GM19043 (cell line): ENCODE data around the gene TRPM5.
A peak's percentile ranks its signal among the peaks of the same experiment; 100 is the strongest.

Source experiments
- ATAC-seq: cut with Tn5 transposase; IDR thresholded peaks from one replicate; pipeline ENCODE4 v1.9.1; 2021; ENCODE audit warnings: low read depth; ENCODE audit not compliant: unreplicated experiment

The TRPM5 gene

DNA sequence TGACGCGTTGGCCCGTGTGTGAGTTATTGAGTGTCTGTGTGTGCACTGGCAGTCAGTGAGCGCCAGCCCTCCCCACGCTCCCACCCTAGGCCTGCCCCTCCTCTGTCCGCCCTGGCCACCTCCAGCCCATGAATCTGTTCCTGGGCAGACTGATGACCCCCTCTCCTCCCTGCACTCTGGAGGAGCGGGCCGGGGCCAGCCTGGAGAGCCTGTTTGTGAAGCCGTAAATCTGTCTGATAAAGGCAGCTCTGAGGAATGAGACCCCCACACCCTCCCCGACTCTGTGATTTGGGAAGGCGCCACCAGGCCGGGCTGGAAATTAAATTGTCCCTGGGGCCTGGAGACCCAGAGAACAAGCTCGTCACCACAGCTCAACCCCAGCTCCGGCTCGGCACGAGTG lies 35.2 kb downstream of the TRPM5 start:
- no peak for ATAC-seq

DNA sequence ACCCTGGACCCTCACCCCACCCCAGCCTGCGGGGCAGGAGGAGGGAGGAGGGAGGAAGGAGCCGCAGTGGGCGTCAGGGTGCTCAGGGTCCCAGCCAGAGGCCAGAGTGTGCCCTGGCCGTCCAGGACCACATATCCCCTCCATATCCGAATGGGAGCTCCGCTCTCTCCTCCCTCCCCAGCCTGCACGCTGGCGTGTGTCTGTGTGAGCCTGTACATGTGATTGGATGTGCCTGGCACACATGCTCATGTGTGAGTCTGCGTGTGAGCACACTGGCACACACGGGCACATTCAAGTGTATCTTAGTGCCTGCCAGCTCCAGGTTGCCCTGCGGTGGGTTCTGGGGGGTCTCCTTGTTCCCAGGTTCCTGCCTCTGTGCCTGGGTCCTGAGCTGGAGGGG lies 35.6 kb downstream of the TRPM5 start:
- no peak for ATAC-seq

DNA sequence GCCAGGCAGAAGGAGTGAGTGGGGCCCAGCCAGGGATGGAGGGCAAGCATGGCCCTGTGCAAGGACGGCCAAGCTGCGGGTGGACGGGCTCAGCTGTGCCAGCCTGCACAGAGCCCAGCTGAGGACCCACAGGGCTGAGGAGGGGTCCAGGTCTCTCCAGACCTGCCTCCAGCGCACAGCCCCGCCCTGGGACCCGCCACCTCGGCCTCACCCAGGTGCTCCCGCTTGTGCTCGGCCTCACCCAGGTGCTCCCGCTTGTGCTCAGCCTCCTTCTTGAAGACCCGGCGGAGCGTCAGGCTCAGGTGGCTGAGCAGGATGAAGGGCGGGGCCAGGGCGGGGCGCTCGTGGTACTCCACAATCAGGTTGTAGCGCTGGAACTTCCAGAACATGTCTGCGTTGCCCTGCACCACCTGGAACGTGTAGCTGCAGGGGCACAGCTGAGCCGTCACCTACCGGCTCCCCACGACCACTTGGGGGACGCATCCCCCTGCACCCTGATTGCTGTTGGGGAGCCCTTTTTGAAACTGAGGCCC lies 37.4 kb downstream of the TRPM5 start:
- ATAC-seq, result no peak

DNA sequence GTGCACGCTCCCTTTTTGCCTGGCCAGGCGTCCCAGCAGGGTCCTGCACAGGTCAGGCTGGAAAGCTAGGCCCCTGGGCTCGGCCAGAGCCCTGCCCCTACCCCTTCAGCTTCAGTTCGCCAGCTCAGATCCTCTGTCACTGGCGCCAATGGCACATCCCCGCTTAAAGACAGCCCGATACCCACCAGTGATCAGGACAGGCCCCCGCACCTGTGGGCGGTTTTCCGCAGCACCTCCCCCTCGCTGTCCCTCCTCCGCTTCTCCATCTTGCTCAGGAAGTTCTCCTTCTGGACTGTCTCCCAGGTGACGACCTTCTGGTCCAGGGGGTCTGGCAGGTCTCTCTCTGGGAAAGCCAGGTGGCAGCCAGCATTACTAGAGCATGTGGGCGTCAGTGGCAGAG lies 37.9 kb downstream of the TRPM5 start:
- no peak for ATAC-seq

DNA sequence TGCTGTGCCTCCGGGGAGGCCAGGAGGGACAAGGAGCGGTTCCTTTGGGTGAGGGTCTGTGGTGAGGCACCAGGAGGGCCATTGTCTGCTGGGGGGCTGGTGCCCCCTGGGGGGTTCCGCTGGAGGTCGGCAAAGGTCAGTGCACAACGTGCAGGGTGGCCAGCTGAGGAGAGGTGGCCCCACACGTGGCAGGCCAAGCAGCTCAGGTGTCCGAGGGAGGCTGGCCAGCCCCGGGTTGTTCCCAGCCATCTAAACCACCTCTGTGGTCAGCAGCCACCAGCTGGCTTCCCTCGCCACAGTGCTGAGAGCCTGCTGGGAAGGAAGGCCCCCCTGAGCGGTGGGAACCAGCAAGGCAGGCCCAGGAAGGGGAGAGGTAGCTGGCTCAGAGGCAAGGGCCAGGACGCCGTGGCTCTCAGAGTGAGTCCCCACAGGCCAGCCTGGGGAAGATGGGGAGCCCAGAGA lies 39.5 kb downstream of the TRPM5 start:
- no peak for ATAC-seq

DNA sequence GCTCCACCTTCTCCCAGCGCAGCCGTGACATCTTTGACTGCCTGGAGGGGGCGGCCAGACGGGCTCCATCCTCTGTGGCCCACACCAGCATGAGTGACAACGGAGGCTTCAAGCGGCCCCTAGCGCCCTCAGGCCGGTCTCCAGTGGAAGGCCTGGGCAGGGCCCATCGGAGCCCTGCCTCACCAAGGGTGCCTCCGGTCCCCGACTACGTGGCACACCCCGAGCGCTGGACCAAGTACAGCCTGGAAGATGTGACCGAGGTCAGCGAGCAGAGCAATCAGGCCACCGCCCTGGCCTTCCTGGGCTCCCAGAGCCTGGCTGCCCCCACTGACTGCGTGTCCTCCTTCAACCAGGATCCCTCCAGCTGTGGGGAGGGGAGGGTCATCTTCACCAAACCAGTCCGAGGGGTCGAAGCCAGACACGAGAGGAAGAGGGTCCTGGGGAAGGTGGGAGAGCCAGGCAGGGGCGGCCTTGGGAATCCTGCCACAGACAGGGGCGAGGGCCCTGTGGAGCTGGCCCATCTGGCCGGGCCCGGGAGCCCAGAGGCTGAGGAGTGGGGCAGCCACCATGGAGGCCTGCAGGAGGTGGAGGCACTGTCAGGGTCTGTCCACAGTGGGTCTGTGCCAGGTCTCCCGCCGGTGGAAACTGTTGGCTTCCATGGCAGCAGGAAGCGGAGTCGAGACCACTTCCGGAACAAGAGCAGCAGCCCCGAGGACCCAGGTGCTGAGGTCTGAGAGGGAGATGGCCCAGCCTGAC lies 41.2 kb downstream of the TRPM5 start:
- no peak for ATAC-seq

DNA sequence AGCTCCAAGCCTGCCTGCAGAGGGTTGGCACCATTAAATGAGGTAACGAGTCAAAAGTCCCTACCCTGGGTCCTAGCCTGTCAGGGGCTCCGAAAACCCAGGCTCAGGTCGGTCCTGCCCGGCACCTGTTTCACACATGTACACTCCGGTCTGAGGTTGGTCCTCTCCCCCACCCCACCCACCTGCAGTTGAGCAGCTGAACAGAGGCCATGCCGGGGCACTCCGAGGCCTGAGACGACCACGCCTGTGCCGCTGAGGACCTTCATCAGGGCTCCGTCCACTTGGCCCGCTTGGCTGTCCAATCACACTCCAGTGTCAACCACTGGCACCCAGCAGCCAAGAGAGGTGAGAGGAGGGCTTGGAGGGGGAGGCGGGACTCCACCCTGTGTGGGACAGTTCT lies 42.2 kb downstream of the TRPM5 start:
- no peak for ATAC-seq

DNA sequence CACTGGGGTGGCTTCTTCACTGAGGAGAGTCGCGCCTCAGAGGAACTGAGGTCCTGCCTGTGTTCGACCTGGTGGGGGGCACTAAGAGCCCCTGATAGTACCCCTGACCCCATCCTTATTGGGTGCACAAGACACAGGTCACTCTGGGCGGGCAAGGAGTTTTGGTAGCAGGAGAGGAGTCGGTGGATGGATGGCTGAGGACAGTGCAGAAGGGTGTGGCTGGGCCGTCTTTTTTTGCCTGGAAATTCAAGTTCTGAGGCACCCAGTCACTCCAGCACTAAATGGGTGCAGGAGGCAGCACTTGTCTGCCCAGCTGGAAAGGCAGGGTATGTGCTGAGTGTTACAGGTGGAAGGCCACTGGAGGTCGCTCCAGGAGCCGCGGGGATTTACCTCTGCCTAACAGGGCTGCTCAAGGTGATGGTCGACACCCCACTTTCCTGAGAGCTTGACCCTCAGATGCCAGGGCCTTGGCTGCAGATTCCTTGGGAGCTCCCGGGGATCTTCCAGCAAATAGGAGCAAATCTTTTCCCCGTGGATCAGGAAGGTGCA lies 42.8 kb downstream of the TRPM5 start:
- ATAC-seq, result no peak

DNA sequence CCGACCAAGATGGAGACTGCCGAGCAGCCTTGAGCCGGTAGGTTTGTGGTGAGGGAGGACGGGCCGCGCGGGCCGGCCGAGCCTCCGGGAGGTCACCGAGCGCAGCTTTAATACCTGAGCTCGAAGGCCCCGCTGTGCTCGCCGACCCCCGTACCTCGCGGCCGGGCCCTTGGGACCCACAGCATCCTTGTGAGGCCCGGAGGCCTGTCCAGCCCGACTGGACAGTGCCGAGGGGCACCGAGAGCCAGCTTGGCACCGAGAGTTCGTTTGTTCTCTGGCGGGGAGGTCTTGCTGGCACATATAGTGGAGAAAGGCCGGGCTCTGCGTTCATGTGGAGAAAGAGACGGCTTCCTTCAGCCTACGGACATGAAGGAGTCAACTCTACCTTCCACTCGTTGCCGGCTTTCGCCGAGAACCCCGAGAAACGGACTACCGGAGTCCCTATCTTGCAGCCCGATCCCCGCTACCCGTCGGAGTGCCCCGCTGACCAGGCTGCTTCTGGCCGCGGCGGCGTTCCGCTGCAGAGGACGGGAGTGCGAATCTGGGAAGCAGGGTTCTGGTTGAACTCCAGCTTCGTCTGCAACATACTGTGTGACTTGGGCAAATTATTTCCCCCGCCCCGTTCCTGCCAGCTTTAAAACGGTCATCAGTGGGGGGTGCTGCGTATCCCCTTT lies 43.4 kb downstream of the TRPM5 start:
- ATAC-seq, result no peak

- peak; percentile 75 for ATAC-seq
Observed at GRCh38 chr11:2400069-2400761, 44.1 kb downstream of the TRPM5 start, which contains the start of gene TSSC4. TSSC4 (plus strand) TSS chr11:2400750; CDS start chr11:2402634, 1,884 bp downstream.

DNA sequence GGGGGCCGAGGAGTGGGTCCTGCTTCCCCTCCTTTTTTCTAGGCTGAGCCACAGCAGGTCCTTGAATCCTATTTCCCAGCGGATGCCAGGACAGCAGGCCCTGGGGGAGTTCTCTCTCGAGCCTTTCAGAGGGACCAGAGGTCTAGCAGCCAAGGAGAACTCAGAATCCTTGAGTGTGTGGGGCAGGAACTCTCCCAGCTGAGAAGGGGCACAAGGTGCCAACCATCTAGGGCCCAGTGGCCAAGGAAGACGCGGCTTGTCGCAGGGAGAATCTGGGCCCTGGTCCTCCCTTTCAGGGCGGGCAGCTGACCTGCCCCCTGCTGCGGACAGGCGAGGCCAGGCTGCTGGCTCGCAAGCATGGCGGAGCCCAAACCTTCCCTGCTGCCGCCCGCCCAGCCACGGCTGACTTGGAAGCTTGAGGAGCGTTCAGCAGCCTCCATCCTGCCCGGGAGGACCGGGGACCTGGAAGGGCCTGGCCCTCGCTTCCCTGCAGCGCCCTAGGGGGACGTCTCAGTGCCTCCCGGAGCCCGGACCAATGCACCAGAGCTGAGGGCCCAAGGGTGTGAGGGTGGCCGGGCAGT lies 44.7 kb downstream of the TRPM5 start:
- no peak for ATAC-seq

DNA sequence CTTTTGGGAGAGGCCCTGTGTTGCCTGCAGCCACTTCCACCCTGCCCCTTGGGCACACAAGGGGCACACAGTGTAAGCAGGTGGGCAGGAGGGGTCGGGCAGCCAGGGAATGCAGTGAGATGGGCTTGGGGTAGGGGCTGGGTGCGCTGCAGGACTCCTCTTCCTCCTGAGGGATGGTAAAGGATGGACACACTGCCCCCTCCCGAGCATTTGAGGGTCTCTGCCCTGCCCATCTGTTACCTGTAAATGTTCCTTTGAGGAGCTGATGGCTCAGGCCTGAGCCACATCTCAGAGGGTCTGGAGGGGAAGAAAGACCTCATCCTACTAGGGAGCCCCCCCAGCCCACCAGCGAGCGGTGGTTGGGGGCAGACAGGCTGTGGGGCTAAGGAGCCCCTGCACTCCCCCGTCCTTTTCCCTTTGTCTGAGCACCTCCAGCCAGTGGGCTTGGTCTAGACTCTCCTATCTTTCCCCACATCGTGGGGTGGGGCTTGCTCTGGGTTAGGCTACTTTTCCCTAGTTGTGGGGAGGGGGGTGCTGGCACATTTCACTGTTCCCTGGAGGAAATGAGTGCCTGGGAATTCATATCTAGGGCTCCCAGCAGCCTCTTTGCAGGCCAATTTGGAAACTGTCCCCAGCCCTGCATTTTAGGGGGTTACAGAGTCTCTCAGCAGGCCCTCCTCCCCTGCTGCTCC lies 45.5 kb downstream of the TRPM5 start:
- no peak for ATAC-seq

DNA sequence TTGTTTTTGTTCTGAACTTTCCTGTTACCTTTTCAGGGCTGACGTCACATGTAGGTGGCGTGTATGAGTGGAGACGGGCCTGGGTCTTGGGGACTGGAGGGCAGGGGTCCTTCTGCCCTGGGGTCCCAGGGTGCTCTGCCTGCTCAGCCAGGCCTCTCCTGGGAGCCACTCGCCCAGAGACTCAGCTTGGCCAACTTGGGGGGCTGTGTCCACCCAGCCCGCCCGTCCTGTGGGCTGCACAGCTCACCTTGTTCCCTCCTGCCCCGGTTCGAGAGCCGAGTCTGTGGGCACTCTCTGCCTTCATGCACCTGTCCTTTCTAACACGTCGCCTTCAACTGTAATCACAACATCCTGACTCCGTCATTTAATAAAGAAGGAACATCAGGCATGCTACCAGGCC lies 47.3 kb downstream of the TRPM5 start:
- no peak for ATAC-seq

GRCh38 chr11:2396471-2396870 lies 47.8 kb downstream of the TRPM5 start:
- ATAC-seq, result no peak

DNA sequence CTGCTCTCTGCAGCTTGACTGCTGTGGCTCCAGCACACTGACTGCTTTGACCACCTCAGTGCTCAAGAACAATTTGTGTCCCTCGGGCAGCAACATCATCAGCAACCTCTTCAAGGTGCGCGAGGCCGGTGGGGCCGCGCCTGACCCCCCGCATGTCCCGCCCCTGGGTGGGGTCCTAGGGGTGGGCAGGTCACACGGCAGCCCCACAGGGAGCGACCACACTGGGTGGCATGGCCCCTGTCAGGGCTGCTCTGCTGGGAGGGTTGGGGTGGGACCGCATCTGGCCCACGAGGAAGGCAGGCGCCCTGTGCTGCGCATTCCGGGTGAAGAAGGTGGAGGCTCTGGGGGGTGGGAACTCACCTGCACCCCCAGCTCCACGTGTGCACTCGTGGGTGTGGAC lies 48.5 kb downstream of the TRPM5 start:
- ATAC-seq, result no peak

- ATAC-seq, result no peak
Observed at GRCh38 chr11:2395211-2395730, 49.0 kb downstream of the TRPM5 start.

GRCh38 chr11:2394818-2395105 lies 49.6 kb downstream of the TRPM5 start:
- no peak for ATAC-seq
